B cell (primary cell): Measurements from ENCODE around the gene CCDC112. TPM values are rescaled to one million over a fixed set of nuclear protein-coding genes. Genes with fewer than 3 reads are reported as not detected.
"Not testable (repeated sequence)": the region's sequence is repeated elsewhere in the genome, so short reads cannot be mapped to it uniquely, and the experiment has no call there.

Source experiments
- ATAC-seq: fragments of 200-7000 bp; cut with Tn5 transposase; one replicate; pipeline ENCODE4 v1.10.0; 2021; ENCODE audit warnings: low read depth, mild to moderate bottlenecking, moderate number of reproducible peaks, moderate library complexity
- CTCF ChIA-PET: fragments of 350-600 bp; sonication (Branson Sonifier 250); formaldehyde crosslinking; loops from one replicate; lab custom pipeline; 2021; ENCODE audit warnings: antibody characterized with exemption, inconsistent platforms; lab: Charles Lee
- POLR2A ChIA-PET: fragments of 350-600 bp; sonication (Branson Sonifier 250); formaldehyde crosslinking; loops from one replicate; lab custom pipeline; 2021; ENCODE audit warnings: antibody characterized with exemption; lab: Charles Lee
- DNase-seq: peaks from one replicate; pipeline ENCODE4 v3.0.0; 2013
- H2AFZ ChIP-seq: 2 replicates; pipeline ENCODE4 v1.6.1; 2012; ENCODE audit warnings: mild to moderate bottlenecking, low read depth, low read length; ENCODE audit not compliant: insufficient read depth, poor library complexity, severe bottlenecking
- H3K27ac ChIP-seq, 2 donors: 1 replicate in 1 of 2; 2 replicates in 1 of 2; pipeline ENCODE4 v1.5.1; 2012 to 2013; ENCODE audit warnings: low read length in 2 of 2, mild to moderate bottlenecking in 2 of 2, moderate library complexity in 1 of 2
- H3K27me3 ChIP-seq, 4 experiments: fragments of 200-600 bp in 1 of 4; sonication (generic) in 1 of 4; replicated peaks in 1 of 4; 1 replicate in 2 of 4; 2 replicates in 2 of 4; pipeline versions ENCODE4 v1.6.1 to v1.7.0; 2013 to 2016; ENCODE audit warnings: low read length in 3 of 4, mild to moderate bottlenecking in 2 of 4, mixed read lengths in 1 of 4, moderate library complexity in 1 of 4; ENCODE audit not compliant: insufficient read depth in 4 of 4, control insufficient read depth in 3 of 4; ENCODE audit errors: control extremely low read depth in 1 of 4
- H3K36me3 ChIP-seq, 2 experiments: replicated peaks in 1 of 2; 1 replicate in 1 of 2; 2 replicates in 1 of 2; pipeline versions ENCODE4 v1.6.1 to v1.7.1; 2013; ENCODE audit warnings: low read length in 1 of 2; ENCODE audit not compliant: insufficient read depth in 2 of 2, control insufficient read depth in 1 of 2; ENCODE audit errors: control extremely low read depth in 1 of 2, extremely low read depth in 1 of 2
- H3K4me1 ChIP-seq, 2 donors: fragments of 200-600 bp in 1 of 2; sonication (generic) in 1 of 2; 1 replicate in 1 of 2; 2 replicates in 1 of 2; pipeline versions ENCODE4 v1.5.1 to v1.6.1; 2013 to 2017; ENCODE audit warnings: low read length in 2 of 2; ENCODE audit not compliant: control insufficient read depth in 2 of 2, insufficient read depth in 2 of 2
- H3K4me2 ChIP-seq: replicated peaks from 2 replicates; pipeline ENCODE3; 2012; ENCODE audit warnings: mild to moderate bottlenecking, low read depth, low read length; ENCODE audit not compliant: poor library complexity, severe bottlenecking
- H3K4me3 ChIP-seq, 5 experiments: fragments of 200-600 bp in 1 of 5; sonication (generic) in 1 of 5; 1 replicate in 3 of 5; 2 replicates in 2 of 5; pipeline versions ENCODE4 v1.5.1 to v1.7.0; 2011 to 2016; ENCODE audit warnings: low read length in 4 of 5, mild to moderate bottlenecking in 4 of 5, low read depth in 2 of 5, control low read depth in 1 of 5, moderate library complexity in 1 of 5; ENCODE audit not compliant: insufficient read depth in 1 of 5; ENCODE audit errors: control extremely low read depth in 1 of 5, extremely low read depth in 1 of 5
- H3K79me2 ChIP-seq: fragments of 200-600 bp; sonication (generic); one replicate; pipeline ENCODE4 v1.6.0; 2016; ENCODE audit warnings: low read length; ENCODE audit not compliant: control insufficient read depth, insufficient read depth
- H3K9ac ChIP-seq: fragments of 200-600 bp; sonication (generic); 2 replicates; pipeline ENCODE4 v1.6.1; 2017; ENCODE audit warnings: mild to moderate bottlenecking, low read length, moderate library complexity
- H3K9me3 ChIP-seq, 3 donors: one replicate each; pipeline versions ENCODE4 v1.6.1 to v1.7.1; 2013; ENCODE audit warnings: low read length in 2 of 3; ENCODE audit not compliant: control insufficient read depth in 2 of 3, insufficient read depth in 1 of 3; ENCODE audit errors: control extremely low read depth in 1 of 3
- H4K20me1 ChIP-seq: 2 replicates; pipeline ENCODE4 v1.6.0; 2012; ENCODE audit warnings: mild to moderate bottlenecking, low read length; ENCODE audit not compliant: insufficient read depth, control insufficient read depth, poor library complexity, severe bottlenecking
- H3K27ac Mint-ChIP-seq: one replicate; pipeline ENCODE4 v1.8.0; 2021; ENCODE audit warnings: mixed read lengths
- H3K27me3 Mint-ChIP-seq: one replicate; pipeline ENCODE4 v1.8.0; 2021; ENCODE audit warnings: mixed read lengths
- H3K4me1 Mint-ChIP-seq: one replicate; pipeline ENCODE4 v1.8.0; 2021; ENCODE audit warnings: mixed read lengths
- H3K4me3 Mint-ChIP-seq: one replicate; pipeline ENCODE4 v1.8.0; 2021; ENCODE audit warnings: mixed read lengths
- H3K9me3 Mint-ChIP-seq: one replicate; pipeline ENCODE4 v1.8.0; 2022; ENCODE audit warnings: mixed read lengths; ENCODE audit not compliant: insufficient read depth
- EZH2 ChIP-seq: IDR thresholded peaks from 2 replicates; pipeline ENCODE4 v1.6.1; 2012; ENCODE audit warnings: borderline replicate concordance, low read depth, mild to moderate bottlenecking, moderate library complexity, low read length; ENCODE audit not compliant: insufficient read depth, poor library complexity, severe bottlenecking
- WGBS: methylation state at CpG from one replicate; pipeline ENCODE4 v1.1.5; 2013; ENCODE audit warnings: missing lambda C conversion rate; ENCODE audit not compliant: insufficient coverage; 5-methylcytosine and 5-hydroxymethylcytosine counted together
- intact Hi-C: fragments of 100-400 bp; cut with micrococcal nuclease; formaldehyde crosslinking; loops from one replicate; pipeline ENCODE4 v1.10.0; 2022
- polyA plus RNA-seq: library from polyadenylated mRNA; depleted of rRNA; stranded (reverse); fragments of >200 nt; gene quantifications from 2 replicates; pipeline ENCODE4 v1.2.3, GENCODE V29; 2012
- total RNA-seq, 2 donors: library from RNA; stranded (reverse); fragments of 120-200 nt in 1 of 2; gene quantifications; 1 replicate in 1 of 2; 2 replicates in 1 of 2; pipeline versions ENCODE4 v1.2.3 to v1.2.4, GENCODE V29; 2013 to 2022

The CCDC112 gene
- total and polyA plus RNA-seq, 2 donors (not counting 1 experiment from before 2014, with no cell fraction given) = 3.7 to 9.6 TPM

DNA sequence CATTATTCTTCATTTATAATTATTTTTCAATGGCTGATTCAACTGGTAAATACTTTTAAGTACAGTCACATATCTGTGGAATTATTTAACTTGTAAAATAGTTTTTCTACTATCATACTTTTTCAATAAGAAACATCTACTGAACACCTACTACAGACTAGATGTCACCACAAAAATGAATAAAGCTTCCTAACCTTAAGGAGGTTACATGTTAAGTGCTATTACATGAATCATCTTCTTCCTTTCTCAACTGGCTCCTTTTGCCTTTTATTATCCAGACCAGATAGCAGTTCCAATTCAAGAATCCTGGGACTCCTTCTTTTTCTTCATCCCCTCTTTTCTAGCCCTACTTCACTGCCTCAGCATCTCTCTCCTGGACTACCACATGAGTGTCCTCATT, 38.5 kb downstream of the CCDC112 start:
- DNase-seq (no peak), ATAC-seq (no peak)
- Mint-ChIP-seq H3K9me3 (no peaks in the 10 kb centered on the region), H3K4me1 (peaks cover 75% of the 10 kb centered on the region), H3K27ac (no peak overlapping the region), H3K27me3 (no peaks in the 10 kb centered on the region), H3K4me3 (no peak overlapping the region)
- Histone ChIP-seq H3K27ac (no peak overlapping the region), H3K4me3 (no peak overlapping the region), H3K9me3 (no peaks in the 10 kb centered on the region), H3K36me3 (peaks cover 0 to 4% of the 10 kb centered on the region in 2 experiments), H3K4me1 (peaks cover 18 to 30% of the 10 kb centered on the region in 2 donors), H3K9ac (no peak overlapping the region), H3K79me2 (peaks cover 95% of the 10 kb centered on the region), H4K20me1 (peaks cover 81% of the 10 kb centered on the region), H3K27me3 (no peaks in the 10 kb centered on the region), H3K4me2 (no peak overlapping the region), H2AFZ (no peak overlapping the region)
- ChIA-PET POLR2A (no interaction called here), CTCF (no interaction called here)
- TF ChIP-seq EZH2 = no peak
- intact Hi-C loops = no loop called here

- H3K9ac ChIP-seq, H3K4me2 ChIP-seq, H3K4me3 ChIP-seq, ATAC-seq, H3K27me3 Mint-ChIP-seq, DNase-seq, H3K9me3 ChIP-seq, H3K4me1 ChIP-seq, H3K27ac ChIP-seq, H3K36me3 ChIP-seq, H3K27me3 ChIP-seq, H3K4me3 Mint-ChIP-seq, H3K9me3 Mint-ChIP-seq, H2AFZ ChIP-seq, POLR2A ChIA-PET: not testable (repeated sequence)
- Histone ChIP-seq H3K79me2 (peaks cover 60% of the 10 kb centered on the region), H4K20me1 (peaks cover 63% of the 10 kb centered on the region)
- CTCF ChIA-PET = interaction anchor here (2.8 to 14.2 kb wide), 2 partner anchors 150 to 1637 kb away, joined by 11 to 194 read pairs; no protein-coding TSS in a partner anchor
- H3K4me1 Mint-ChIP-seq = peaks cover 16% of the 10 kb centered on the region
- 94% methylated on average over 3 of the region's 5 CpGs for WGBS
- intact Hi-C loops = loop anchor here (5.0 kb wide), 3 partner anchors 42 to 1572 kb away; no protein-coding TSS in a partner anchor
- peak overlapping the region; percentile 32 for H3K27ac Mint-ChIP-seq
Observed at GRCh38 chr5:115249379-115249778, 47.1 kb downstream of the CCDC112 start.
